Neural crest cell (in vitro differentiated cells): ENCODE data around the gene ZNF618. TPM values are rescaled to one million over a fixed set of nuclear protein-coding genes. Genes with fewer than 3 reads are reported as not detected.

Experiments used
- DNase-seq: peaks from one replicate; pipeline ENCODE4 v3.0.0; 2021; ENCODE audit warnings: low read depth, mixed read lengths, low spot score
- H3K27ac Mint-ChIP-seq: one replicate; pipeline ENCODE4 v1.8.0; 2021; ENCODE audit warnings: mild to moderate bottlenecking, mixed read lengths; ENCODE audit not compliant: unreplicated experiment
- H3K27me3 Mint-ChIP-seq: 2 replicates; pipeline ENCODE4 v1.8.0; 2021; ENCODE audit warnings: low read depth, mild to moderate bottlenecking, mixed read lengths
- H3K36me3 Mint-ChIP-seq: 2 replicates; pipeline ENCODE4 v1.8.0; 2021; ENCODE audit warnings: low read depth, mild to moderate bottlenecking, mixed read lengths
- H3K4me1 Mint-ChIP-seq: 2 replicates; pipeline ENCODE4 v1.8.0; 2021; ENCODE audit warnings: mixed read lengths
- H3K4me3 Mint-ChIP-seq: one replicate; pipeline ENCODE4 v1.8.0; 2021; ENCODE audit warnings: mild to moderate bottlenecking, mixed read lengths
- H3K9me3 Mint-ChIP-seq: 2 replicates; pipeline ENCODE4 v1.8.0; 2021; ENCODE audit warnings: mixed read lengths
- total RNA-seq: library from RNA; stranded (reverse); gene quantifications from 2 replicates; pipeline ENCODE4 v1.2.1, GENCODE V29; 2021
- TF ChIP-seq, protein P1 (sequence below): fragments of 200-600 bp; sonication (generic); conservative IDR thresholded peaks from 2 replicates; pipeline ENCODE4 v1.5.0; 2021; ENCODE audit warnings: antibody characterized with exemption, mild to moderate bottlenecking

ZNF618 gene
- total RNA-seq, 1 donor from 2014 or later: 60.8 TPM

- DNase-seq: no peak
- no peak overlapping the region for H3K27ac Mint-ChIP-seq
- H3K4me1 Mint-ChIP-seq: no peaks in the 10 kb centered on the region
- H3K36me3 Mint-ChIP-seq: no peaks in the 10 kb centered on the region
- H3K4me3 Mint-ChIP-seq: no peak overlapping the region
- TF ChIP-seq, protein P1, sequence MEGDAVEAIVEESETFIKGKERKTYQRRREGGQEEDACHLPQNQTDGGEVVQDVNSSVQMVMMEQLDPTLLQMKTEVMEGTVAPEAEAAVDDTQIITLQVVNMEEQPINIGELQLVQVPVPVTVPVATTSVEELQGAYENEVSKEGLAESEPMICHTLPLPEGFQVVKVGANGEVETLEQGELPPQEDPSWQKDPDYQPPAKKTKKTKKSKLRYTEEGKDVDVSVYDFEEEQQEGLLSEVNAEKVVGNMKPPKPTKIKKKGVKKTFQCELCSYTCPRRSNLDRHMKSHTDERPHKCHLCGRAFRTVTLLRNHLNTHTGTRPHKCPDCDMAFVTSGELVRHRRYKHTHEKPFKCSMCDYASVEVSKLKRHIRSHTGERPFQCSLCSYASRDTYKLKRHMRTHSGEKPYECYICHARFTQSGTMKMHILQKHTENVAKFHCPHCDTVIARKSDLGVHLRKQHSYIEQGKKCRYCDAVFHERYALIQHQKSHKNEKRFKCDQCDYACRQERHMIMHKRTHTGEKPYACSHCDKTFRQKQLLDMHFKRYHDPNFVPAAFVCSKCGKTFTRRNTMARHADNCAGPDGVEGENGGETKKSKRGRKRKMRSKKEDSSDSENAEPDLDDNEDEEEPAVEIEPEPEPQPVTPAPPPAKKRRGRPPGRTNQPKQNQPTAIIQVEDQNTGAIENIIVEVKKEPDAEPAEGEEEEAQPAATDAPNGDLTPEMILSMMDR: no peak
- peaks cover 30% of the 10 kb centered on the region for H3K27me3 Mint-ChIP-seq
- no peaks in the 10 kb centered on the region for H3K9me3 Mint-ChIP-seq
Observed at GRCh38 chr9:114092336-114092735, 216.2 kb downstream of the ZNF618 start.

- no peaks in the 10 kb centered on the region for H3K36me3 Mint-ChIP-seq
- DNase-seq: no peak
- H3K9me3 Mint-ChIP-seq: no peaks in the 10 kb centered on the region
- TF ChIP-seq, protein P1: no peak
- H3K4me1 Mint-ChIP-seq: peaks cover 4% of the 10 kb centered on the region
- H3K27ac Mint-ChIP-seq: no peak overlapping the region
- H3K4me3 Mint-ChIP-seq: no peak overlapping the region
- H3K27me3 Mint-ChIP-seq: peaks cover 35% of the 10 kb centered on the region
Observed at GRCh38 chr9:114093031-114093471, 216.9 kb downstream of the ZNF618 start.

GRCh38 chr9:114093761-114094505, 217.8 kb downstream of the ZNF618 start:
- peaks cover 5% of the 10 kb centered on the region for H3K4me1 Mint-ChIP-seq
- H3K27me3 Mint-ChIP-seq: peaks cover 39% of the 10 kb centered on the region
- H3K27ac Mint-ChIP-seq: no peak overlapping the region
- no peaks in the 10 kb centered on the region for H3K9me3 Mint-ChIP-seq
- DNase-seq: no peak
- TF ChIP-seq, protein P1: no peak
- no peaks in the 10 kb centered on the region for H3K36me3 Mint-ChIP-seq
- H3K4me3 Mint-ChIP-seq: no peak overlapping the region

- TF ChIP-seq, protein P1: no peak
- no peak for DNase-seq
Observed at GRCh38 chr9:114094971-114095370, 218.9 kb downstream of the ZNF618 start.

GRCh38 chr9:114096041-114096511, 220.0 kb downstream of the ZNF618 start:
- peaks cover 60% of the 10 kb centered on the region for H3K27me3 Mint-ChIP-seq
- no peak for DNase-seq
- no peak overlapping the region for H3K4me3 Mint-ChIP-seq
- no peaks in the 10 kb centered on the region for H3K9me3 Mint-ChIP-seq
- TF ChIP-seq, protein P1: peak; percentile 28
- H3K4me1 Mint-ChIP-seq: peaks cover 9% of the 10 kb centered on the region
- no peak overlapping the region for H3K27ac Mint-ChIP-seq
- H3K36me3 Mint-ChIP-seq: no peaks in the 10 kb centered on the region

More at GRCh38 chr9:114094971-114095370, 218.9 kb downstream of the ZNF618 start:
- H3K4me3 Mint-ChIP-seq: no peak overlapping the region
- no peak overlapping the region for H3K27ac Mint-ChIP-seq
- no peaks in the 10 kb centered on the region for H3K36me3 Mint-ChIP-seq
- H3K9me3 Mint-ChIP-seq: no peaks in the 10 kb centered on the region
- peaks cover 49% of the 10 kb centered on the region for H3K27me3 Mint-ChIP-seq
- H3K4me1 Mint-ChIP-seq: peaks cover 9% of the 10 kb centered on the region
